ENCODE measurements around the gene LCP2.
"Not testable (repeated sequence)": the region's sequence is repeated elsewhere in the genome, so short reads cannot be mapped to it uniquely, and the experiment has no call there.

The LCP2 gene

DNA sequence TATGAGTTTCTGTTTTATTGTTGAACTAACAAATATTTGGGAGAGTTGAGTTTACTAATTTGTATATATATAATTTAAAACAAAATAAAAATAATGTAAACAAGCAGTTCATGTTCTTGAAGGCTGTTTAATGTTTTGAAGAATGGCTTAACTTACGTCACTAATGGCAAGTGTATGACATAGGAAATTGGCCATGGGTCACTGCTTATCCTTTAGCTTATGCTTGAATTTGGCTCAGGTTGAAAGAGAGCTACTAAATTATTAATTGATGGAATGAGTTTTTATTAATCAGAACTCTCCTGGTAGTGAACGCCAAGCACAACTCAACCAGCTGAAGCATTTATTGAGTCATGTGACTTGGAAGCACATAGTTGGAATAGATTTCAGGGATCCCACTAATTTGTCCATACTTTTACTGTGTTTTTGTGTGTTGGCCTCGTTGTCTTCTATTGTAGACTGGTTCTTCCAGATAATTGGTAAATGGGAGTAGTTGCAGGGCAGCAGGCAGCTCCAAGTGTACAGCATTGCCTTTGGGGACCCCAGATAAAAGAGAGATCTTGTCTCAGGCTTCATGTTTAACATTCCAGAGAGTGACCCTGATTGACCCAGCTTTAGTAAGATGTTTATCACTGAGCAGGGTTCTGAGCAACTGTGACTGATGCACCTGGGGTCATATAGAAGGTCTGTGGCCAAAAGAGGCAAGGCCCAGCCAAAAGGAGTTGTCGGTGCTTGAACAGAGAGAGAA, 51.3 kb downstream of the LCP2 start:
- no peak for DNase-seq

DNA sequence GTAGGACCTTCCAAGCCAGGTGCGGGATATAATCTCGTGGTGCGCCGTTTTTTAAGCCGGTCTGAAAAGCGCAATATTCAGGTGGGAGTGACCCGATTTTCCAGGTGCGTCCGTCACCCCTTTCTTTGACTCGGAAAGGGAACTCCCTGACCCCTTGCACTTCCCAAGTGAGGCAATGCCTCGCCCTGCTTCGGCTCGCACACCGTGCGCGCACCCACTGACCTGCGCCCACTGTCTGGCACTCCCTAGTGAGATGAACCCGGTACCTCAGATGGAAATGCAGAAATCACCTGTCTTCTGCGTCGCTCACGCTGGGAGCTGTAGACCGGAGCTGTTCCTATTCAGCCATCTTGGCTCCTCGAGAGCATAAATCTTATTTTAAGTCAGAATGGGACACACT, 52.1 kb downstream of the LCP2 start:
- not testable (repeated sequence) for DNase-seq

DNA sequence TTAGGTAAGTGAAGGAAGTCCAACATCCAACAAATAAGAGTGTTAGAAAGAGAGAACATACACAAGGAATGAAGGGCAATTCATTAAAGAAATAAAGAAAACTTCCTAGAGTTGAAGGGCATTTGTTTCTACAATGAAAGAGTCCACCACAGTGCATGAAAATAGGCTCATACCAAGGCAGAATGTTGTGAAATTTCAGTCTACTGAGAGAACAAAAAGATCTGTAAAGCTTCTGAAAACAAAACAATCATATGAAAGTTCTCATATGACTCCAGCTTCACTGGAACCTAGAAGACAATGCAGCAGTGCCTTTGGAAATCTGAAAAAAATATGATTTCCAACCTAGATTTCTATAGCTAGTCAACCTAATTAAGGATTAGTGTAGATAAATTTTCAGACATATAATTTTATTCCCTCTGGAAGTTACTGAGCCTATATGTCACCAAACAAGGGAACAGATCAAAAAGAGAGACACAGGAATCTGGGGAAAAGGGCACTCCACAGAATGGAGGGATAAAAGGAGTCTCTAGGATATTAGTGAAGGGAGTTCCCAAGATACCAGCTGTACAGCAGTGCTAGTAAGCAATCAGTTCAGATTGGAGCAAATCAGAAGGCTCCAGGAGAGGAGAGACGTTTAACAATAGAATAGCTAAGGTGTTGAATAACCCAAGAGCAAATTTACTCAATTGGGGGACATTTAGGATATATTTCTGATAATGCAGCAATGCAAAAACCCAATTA, 59.0 kb downstream of the LCP2 start:
- no peak for DNase-seq

DNA sequence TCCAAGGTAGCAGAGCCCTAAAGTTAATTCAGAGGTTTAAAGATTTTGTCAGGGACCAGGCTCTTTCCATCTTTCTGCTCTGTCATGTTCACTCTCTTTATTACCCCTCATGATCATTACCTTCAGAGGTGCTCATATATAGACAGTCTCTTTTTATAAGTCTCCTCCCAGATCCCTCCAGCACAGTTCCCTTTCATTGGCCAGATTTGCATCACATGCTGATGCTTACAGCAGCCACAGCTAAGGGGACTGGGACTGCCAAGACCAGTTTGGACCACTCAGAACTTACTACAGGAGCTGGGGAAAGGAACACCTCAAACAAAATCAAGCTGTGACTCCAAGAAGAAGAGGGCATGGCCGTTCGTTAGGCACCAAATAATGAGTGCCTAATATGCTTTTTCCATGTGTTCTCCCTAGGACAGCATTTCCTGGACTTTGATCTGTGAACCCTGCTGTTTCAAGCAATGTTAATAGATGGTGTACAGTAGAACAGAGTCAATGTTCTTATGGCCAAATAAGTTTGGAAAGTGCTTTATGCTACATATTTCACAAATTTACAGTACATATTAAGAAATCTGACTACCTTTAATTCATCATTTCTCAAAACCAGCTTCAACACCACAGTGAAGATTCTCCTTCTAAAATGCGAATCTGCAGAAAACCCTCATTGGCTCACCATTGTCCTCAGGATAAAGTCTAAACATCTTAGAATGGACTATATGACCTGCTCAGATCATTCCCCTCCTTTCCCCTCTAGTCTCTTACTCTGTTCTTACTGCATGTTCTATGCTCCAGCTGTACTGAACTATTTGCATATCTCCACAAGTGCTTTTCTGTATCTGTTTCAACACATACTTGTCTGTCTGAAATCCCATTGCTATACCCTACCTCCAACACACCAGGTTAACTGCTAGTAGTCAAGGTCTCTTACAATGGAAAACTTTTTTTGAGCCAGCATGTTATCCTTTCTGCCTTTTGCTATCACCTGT, 61.4 kb downstream of the LCP2 start:
- no peak for DNase-seq

DNA sequence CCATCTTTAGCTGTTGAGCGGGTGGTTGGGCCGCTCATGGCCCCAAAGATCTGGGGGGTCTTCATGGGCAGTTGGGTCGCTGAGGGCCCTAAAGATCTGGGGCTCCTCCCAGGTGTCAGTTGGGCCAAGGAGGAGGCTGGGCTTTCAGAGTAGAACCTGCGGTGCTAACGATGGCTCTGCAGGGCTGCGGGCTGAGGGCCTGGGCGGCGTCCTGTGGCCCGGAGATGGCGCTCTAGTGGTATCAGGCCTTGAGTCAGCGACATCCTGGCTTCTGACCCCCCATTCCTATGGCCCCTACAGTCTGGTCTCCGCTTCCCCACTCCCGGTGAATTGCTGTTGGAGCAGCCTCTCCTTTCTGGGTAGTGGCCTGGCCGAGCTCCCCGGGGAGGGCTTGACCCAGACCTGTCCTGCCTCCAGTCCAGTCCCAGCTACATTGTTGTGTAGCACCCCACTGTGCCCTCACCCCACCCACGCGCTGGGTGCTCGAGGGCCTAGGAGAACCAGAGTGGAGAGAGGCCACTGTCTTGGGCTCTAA, 64.2 kb downstream of the LCP2 start:
- no peak for DNase-seq

DNA sequence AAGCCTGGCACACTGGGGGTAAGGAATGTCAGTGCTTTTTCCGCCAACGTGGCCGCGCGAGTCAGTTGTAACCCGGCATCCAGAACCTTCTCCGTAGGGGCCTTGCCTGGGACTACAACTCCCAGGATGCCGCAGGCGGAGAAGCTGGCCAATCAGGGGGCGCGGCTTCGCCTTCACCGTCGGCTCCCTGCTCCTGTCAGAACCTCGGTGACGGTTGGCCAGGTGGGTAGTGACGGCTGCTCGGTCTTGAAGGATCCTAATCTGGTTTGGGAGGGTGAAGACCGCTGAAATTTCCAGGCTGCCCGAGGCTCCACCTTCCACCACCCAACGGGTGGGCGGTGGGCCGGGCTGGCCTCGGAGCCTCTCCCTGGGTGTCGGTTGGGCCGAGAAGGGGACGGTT, 64.8 kb downstream of the LCP2 start, which contains the start of gene C5orf58:
C5orf58 (plus strand) TSS at position 200 of the 400 bp plus-strand sequence. CDS start 1,992 bp downstream, outside the sequence.
- no peak for DNase-seq

DNA sequence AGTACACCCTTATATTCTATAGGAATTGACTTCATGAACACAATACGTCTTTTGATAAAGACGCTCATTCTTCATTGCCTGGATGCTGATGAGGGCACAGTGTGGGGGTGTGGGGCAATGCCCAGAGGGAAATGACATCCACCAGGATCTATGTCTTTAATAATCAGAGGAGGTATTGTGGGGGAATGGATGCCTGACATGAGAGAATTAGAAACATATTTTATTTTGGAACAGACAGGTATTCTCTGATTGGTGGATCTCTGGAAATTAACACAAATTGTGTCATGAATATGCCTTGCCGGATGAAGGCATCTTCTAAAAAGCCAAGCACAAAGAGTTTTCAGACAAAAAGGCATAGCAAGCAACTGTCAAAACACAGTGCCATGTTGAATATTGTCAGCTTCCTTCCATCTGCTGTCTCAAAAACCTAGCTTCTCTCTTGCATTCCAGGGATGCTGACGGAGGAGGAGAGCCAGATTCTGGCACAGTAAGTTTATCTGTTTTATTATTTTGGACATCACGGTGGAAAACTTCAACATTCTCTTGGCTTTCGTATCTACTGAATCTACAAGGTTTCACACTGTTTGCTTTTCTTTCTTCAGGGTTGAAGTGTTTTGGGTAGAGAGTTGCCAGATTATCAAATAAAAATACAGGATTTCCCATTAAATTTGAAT, 68.7 kb downstream of the LCP2 start:
- DNase-seq, result no peak

DNA sequence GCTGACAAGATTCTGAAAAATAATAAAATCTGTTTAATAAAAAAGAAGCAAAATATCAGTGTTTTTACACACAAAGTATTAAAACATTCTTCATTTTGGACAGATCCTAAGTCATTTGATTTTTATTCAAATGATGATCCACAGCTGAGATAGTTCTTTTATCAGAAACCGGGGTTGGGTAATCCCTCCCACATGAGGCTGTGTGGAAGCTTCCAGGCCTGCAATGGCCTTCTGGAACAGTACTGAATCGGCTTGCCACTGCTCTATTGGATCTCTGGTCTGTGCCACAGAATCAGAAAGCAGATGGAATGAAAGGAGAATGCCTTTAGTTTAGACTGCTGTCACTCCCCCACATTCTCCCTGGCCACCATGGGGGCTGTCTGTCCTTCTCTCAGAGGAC, 70.9 kb downstream of the LCP2 start:
- DNase-seq, result no peak

DNA sequence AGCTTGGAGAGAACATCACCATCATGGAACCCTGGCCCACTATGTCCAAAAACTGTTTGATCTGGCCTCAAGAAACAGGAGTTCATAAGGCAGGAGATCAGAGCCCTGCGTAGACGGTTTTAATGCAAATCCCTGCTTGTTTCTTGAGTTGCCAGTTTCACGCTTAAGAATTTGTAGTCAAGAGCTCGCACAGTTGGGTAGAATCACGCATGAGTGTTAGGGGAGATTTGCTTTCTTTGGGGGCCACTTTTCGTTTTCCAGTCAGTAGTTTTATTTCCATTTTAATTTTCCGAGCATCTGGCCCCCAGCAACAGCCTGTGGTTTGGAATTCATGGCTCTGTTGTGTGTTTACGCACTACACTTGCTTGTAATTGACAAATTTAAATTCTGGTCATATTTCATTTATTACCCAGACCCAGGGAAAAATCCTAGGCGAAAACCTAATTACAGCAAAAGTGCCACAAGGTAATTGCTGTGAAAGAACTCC, 71.4 kb downstream of the LCP2 start:
- no peak for DNase-seq

DNA sequence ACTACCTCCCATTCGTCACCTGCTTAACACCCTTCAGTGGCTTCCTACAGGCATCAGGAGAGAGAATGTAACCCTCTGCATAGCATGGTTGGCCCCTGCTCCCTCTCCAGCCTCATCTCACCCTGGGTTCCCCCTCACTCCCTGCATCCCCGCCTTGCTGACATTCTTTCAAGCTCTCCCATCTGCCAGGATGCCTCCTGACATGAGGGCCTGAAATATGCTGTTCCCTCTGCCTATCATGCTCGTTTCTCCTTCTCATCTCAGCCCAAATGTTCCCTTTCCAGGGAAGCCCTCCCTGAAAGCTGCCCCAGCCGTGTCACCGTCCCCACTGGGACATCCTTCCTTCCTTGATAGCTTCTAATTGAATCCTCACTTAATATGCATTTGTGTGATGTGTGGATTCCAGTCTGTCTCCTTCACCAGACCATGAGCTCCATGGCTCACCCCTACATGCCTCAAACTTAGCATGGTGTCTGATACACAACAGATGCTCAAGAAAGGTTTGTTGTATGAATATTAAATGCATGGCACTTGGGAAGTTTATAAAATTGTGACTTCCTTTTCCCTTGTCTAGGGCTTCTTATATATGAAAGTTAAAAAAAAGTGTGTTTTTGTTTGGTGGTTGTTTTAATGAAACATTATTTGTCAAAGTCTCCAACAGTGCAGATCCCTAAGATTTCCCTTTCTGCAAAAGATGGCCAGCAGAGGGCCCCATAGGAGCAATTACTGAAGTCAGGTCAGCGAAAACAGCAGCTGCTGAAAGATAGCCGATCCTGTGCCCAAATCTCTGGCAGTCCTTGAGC, 72.0 kb downstream of the LCP2 start:
- peak; percentile 76 for DNase-seq

DNA sequence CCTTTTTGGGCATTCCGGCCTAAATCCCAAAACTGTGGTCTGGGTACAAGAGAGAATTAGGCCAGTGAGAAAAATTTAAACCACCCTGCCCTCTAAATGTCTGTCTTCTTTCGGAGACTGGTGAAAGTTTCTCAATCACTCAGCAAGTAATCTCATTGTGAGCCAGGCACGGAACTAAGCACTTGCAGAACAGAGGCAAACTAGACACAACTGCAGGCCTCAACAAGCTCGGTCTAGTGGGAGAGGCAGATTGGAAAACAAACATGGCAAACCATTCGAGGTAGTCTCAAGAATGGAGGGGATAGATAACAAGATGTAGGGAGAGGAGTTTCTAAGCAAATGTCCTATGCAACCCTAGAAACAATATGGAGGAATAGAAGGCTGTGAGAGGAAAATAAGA, 73.7 kb downstream of the LCP2 start:
- DNase-seq, result no peak

DNA sequence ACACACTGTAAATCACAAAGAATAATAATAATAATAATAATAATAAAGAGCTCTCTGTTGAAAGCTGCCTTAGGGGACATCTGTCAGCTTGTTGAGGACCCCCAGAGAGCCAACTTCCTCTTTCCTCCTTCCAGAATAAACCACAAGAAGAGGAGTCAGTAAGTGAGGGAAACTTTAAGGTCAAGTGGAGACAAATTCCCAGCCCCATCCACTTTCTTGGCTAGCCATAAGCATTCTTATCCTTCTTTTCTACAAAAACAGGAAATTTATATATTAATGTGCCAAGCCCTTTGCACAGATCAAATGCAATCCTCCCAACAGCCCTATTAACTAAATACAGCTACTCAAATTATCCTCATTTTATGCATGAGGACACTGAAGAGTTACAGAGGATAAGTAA, 74.2 kb downstream of the LCP2 start:
- DNase-seq, result no peak

DNA sequence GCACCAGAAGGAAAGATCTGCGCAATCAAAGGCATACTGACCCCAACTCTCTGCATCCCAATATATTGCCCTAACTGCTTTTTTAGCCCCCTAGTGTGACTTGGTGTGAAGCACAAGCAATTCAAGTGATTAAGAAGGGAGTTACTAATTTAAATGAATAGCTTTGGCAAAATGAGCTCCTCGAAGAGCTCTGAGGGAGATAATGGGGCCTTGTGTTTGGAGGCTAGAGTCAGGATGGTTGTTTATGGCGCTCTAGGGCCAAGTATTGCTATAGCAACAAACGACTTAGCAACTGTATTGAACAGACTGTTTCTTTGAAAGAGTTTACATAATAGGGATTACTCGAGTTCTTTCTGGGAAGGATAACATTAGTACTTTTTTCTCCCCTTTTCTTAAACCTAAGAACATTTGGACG, 76.2 kb downstream of the LCP2 start:
- no peak for DNase-seq

DNA sequence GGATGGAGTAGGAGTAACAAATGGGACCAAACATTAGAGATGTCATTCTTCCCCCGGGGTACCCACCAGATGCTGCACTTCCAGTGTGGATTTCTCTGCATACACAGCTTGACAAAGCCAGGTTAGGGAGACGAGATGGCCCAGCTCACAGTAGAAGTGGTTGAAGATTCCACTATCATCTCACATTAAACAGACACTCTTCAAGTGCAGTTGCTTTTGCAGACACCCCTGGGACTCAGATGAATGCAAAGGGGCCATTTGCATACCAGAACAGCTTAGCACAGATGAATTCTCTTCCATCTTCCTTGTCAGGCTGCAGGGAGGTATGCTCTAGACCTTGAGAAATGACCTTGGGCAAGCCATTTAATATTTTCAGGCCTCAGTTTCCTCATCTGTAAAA, 77.4 kb downstream of the LCP2 start:
- DNase-seq, result no peak

DNA sequence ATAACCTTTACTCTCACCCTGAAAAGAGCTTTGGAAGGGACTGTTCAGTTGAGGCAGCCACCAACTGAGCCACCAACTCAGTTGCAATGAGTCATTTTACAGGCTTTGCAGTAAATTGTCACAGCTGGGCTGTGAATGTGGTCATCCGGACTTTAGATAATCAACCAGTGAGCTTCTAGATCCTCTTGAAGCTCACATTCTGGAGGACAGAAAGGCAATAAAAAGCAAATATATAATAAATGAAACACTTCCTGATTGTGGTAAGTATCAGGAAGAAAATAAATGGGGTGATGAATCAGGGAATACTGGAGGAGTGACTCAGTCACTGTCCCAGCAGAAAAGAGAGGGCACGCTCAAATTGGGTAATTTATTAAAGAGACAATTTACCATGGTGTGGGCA, 78.0 kb downstream of the LCP2 start:
- no peak for DNase-seq

DNA sequence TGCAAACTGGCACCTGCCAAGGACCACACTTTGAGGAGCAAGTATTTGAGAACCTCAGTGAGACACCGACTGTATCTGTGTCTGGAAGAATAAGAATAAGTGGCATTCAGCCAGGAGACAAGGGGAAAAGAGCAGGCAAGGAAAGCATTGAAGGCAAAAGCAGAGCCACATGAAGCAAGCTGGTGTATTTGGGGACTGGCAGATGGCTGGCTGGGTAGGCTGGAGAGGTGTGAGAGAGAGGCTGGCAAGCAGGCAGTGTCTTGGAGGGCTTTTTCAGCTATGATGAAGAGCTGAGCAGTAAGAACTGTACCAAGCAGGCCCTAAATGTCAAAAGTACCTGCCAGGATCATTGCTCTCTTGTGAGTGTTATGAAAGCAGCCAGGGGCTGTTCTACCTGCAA, 78.9 kb downstream of the LCP2 start:
- no peak for DNase-seq

DNA sequence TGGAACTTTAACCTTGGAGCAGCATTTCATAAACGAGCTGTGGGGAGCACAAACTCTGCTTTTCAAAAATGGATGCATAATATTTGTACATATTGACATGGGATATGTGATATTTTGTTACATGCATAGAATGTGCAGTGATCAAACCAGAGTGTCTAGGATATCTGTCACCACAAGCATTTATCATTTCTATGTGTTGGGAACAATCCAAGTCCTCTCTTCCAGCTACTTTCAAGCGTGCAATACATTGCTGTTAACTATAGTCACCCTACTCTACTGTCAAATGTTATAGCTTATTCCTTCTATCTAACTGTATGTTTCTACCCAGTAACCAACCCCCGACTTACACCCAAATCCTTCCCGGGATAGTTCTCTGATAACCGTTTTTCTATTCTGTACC, 79.7 kb downstream of the LCP2 start:
- DNase-seq, result no peak

DNA sequence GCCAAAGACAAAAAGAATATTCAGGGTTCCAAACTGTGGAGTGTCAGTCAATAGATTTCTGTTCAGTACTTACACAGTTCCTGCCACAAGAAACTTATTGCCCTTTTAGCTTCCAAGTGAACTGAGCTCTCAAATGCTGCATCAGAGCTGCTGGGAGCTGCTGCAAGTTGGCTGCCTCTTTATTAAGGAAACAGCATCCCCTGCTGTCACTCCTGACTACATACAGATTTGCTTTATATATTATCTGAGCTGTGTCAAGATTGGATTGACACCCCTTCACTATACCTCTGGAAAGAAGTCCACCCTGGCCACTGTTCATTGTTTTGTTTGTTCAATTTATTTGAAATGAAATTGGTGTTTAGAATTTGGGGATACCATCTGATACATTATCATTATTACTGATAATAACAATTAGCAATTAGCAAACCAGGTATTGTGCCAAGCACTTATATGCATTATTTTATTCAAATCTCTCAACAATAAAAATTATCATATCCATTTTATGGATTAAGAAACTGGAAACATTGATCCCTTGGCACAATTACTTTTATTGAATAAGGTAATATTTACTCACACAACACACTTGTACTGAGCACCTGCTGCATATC, 81.2 kb downstream of the LCP2 start:
- DNase-seq, result no peak

DNA sequence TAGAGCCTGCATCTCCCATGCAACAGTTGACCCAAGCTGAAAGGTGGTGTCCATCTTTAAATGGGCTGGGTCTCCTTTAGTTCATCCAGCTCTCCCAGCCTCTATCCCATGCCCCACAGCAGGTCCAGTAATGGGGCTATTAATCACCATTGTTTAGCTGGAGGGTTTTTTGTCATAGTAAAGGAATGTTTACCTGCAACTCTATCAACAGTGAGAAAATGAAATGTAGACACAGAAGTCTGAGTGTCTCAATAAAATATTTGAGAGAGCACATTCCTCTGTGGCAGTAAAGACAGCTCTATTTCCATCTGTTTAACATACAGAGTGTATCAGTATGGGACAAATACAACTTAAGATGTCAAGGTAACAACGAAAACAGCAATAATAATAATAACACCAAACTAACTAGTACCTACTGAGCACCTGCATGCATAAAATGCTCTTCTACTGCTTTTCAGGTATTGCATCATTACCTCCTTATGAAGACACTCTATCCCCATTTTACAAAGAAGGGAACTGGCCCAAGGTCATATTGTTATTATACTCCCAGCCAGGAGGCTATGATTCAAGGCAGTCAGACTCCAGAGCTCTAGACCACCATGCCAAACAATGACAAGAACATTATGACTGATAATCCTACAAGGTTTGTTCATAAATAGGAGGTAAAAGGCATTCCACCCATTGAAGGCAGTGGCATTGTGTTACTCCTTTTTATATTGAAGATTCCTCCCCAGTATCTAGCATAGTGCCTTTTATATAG, 85.8 kb downstream of the LCP2 start:
- no peak for DNase-seq

DNA sequence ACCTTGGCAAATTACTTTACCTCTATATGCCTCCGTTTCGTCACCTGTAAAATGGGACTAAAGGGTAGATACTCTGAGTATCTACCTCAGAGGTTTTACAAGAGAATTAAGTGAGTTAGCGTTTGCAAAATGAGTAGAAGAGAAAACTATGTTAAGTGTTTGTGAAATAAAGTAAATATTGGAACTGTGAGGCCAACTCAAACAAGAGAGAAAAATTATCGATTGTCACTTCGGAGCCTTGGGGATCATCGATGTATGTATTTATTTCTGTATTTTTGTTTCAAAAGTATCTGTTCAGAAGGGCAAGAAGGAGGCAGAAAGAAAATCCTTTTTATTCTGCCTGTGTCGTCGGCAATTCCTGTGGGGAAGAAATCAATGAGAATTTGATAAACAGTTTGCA, 90.6 kb downstream of the LCP2 start:
- DNase-seq, result no peak
